Lung (tissue), 12 donors: Measurements from ENCODE around the gene FIGNL1. TPM values are rescaled to one million over a fixed set of nuclear protein-coding genes. Genes with fewer than 3 reads are reported as not detected.

ENCODE experiments used
- ATAC-seq: fragments of 200-7000 bp; cut with Tn5 transposase; one replicate; pipeline ENCODE4 v1.9.1; 2020; ENCODE audit warnings: moderate number of reproducible peaks; ENCODE audit not compliant: insufficient read depth, low FRiP score
- DNase-seq, 3 donors: peaks; one replicate each; pipeline ENCODE4 v3.0.0-alpha.2; 2013 to 2017
- H3K27ac ChIP-seq, 2 donors: one replicate each; pipeline ENCODE4 v1.5.1; 2013; ENCODE audit warnings: mild to moderate bottlenecking in 2 of 2, moderate library complexity in 2 of 2, control low read depth in 1 of 2, inconsistent platforms in 1 of 2, low read depth in 1 of 2, low read length in 1 of 2
- H3K27me3 ChIP-seq, 3 donors: one replicate each; pipeline ENCODE4 v1.5.1; 2013; ENCODE audit warnings: low read length in 2 of 3; ENCODE audit not compliant: control insufficient read depth in 3 of 3, insufficient read depth in 3 of 3
- H3K36me3 ChIP-seq, 4 donors: one replicate each; pipeline ENCODE4 v1.5.1; 2013; ENCODE audit warnings: low read length in 4 of 4, mild to moderate bottlenecking in 1 of 4, moderate library complexity in 1 of 4; ENCODE audit not compliant: control insufficient read depth in 4 of 4, insufficient read depth in 4 of 4
- H3K4me1 ChIP-seq, 5 donors: one replicate each; pipeline ENCODE4 v1.5.1; 2013; ENCODE audit warnings: low read length in 5 of 5, mild to moderate bottlenecking in 2 of 5, moderate library complexity in 1 of 5; ENCODE audit not compliant: control insufficient read depth in 5 of 5, insufficient read depth in 5 of 5
- H3K4me3 ChIP-seq: one replicate; pipeline ENCODE4 v1.5.1; 2013; ENCODE audit warnings: mild to moderate bottlenecking, control low read depth, moderate library complexity
- H3K9ac ChIP-seq, 2 donors: one replicate each; pipeline ENCODE4 v1.5.1; 2013; ENCODE audit warnings: low read length in 2 of 2, control low read depth in 1 of 2; ENCODE audit not compliant: insufficient read depth in 1 of 2
- H3K9me3 ChIP-seq, 4 donors: one replicate each; pipeline ENCODE4 v1.5.1; 2013; ENCODE audit warnings: low read length in 3 of 4, mild to moderate bottlenecking in 1 of 4, moderate library complexity in 1 of 4; ENCODE audit not compliant: control insufficient read depth in 4 of 4, insufficient read depth in 3 of 4
- whole genome bisulfite sequencing, 2 donors: extraction: QIAGEN DNeasy Blood & Tissue Kit; methylation state at CpG; one replicate each; pipeline ENCODE4 v1.1.7; 2013; 5-methylcytosine and 5-hydroxymethylcytosine counted together
- polyA plus RNA-seq, 2 donors: library from polyadenylated mRNA; stranded (reverse); fragments of 200-250 nt; gene quantifications; one replicate each; pipeline ENCODE4 v1.2.1, GENCODE V29; 2013
- total RNA-seq, 2 donors: library from RNA; depleted of rRNA in 1 of 2; stranded (reverse); fragments of >200 nt in 1 of 2; gene quantifications; one replicate each; pipeline ENCODE4 v1.2.1, GENCODE V29; 2014 to 2021
- TF ChIP-seq, protein P1 (sequence below): IDR thresholded peaks from 2 replicates; pipeline ENCODE4 v1.5.1; 2012; ENCODE audit warnings: mild to moderate bottlenecking; ENCODE audit errors: control extremely low read depth, extremely low read depth
- donor health status: control.
- donor health status: control.
- donor health status: Bipolar disorder and iron deficiency.
- donor health status: healthy.
- donor health status: DM: yes; HTN: yes; CAD: no.

Gene FIGNL1
- total and polyA plus RNA-seq, 4 donors = 3.0 to 17.0 (median 6.2) TPM

DNA sequence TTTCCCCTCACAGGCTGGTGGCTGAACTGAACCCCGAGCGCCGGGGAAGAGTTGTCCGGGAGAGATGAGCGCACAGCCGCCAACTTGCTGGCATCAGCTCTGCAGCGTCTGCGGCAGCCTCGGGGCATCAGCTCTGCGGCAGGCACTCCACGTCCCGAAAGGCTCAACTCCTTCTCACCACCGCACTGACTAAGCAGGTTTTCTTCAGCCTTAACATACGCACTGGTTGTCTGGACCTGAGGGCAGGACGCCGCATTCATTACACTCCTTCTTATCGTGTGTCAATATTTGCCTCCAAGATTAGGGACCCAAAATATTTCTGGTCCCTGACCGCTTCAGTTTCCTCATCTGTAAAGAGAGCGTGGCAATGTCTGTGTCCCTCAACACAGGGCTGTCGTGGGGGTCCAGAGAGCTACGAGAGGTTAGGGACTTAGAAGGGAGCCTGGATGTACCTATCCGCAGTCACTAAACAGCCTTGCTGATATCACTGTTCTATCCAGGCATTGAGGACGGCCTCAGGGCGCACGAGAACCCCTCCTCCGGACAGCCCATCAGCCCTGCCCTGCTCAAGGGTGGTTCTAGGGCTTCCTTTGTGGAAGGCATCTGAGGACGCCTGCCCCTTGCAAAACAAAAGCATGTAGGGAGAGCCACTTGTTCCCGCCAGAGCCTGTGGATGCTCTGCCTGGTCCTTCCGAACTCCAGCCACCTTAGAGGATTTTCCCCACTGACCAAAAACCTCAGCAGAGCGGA lies 42.8 kb upstream of the FIGNL1 start:
- Histone ChIP-seq H3K9me3 (no peaks in the 10 kb centered on the region), H3K27me3 (no peaks in the 10 kb centered on the region), H3K4me1 (peaks cover 0 to 13% (median 4%) of the 10 kb centered on the region in 5 donors), H3K4me3 (no peak overlapping the region), H3K36me3 (no peaks in the 10 kb centered on the region), H3K27ac (no peak overlapping the region), H3K9ac (no peak overlapping the region)
- no peak for ATAC-seq
- no peak for DNase-seq
- TF ChIP-seq, protein P1, sequence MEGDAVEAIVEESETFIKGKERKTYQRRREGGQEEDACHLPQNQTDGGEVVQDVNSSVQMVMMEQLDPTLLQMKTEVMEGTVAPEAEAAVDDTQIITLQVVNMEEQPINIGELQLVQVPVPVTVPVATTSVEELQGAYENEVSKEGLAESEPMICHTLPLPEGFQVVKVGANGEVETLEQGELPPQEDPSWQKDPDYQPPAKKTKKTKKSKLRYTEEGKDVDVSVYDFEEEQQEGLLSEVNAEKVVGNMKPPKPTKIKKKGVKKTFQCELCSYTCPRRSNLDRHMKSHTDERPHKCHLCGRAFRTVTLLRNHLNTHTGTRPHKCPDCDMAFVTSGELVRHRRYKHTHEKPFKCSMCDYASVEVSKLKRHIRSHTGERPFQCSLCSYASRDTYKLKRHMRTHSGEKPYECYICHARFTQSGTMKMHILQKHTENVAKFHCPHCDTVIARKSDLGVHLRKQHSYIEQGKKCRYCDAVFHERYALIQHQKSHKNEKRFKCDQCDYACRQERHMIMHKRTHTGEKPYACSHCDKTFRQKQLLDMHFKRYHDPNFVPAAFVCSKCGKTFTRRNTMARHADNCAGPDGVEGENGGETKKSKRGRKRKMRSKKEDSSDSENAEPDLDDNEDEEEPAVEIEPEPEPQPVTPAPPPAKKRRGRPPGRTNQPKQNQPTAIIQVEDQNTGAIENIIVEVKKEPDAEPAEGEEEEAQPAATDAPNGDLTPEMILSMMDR = no peak
- 93 to 95% methylated on average over 30 of the region's 30 CpGs for WGBS, 2 donors

DNA sequence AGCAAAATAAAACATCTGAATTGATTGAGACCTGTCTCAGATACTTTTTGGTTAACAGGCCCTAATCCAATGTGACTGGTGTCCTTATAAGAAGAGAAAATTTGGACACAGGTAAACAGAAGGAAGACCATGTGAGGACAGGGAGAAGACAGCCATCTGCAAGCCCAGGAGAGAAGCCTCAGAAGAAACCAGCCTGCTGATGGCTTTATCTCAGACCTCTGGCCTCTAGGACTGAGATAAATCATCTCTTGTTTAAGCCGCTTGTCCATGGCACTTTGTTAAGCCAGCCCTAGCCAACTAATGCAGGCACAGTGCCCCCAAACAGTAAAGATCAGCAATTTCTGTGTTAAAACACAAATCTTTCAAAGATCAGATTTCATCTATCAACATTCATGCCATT lies 41.8 kb upstream of the FIGNL1 start:
- Histone ChIP-seq H3K27me3 (no peaks in the 10 kb centered on the region), H3K4me1 (peaks cover 0 to 3% (median 2%) of the 10 kb centered on the region in 5 donors), H3K27ac (no peak overlapping the region), H3K36me3 (no peaks in the 10 kb centered on the region), H3K9ac (no peak overlapping the region), H3K9me3 (no peaks in the 10 kb centered on the region), H3K4me3 (no peak overlapping the region)
- ATAC-seq (no peak), DNase-seq (no peak)
- TF ChIP-seq, protein P1 = no peak
- WGBS, 2 donors = 91 to 96% methylated on average over 1 of the region's 1 CpG

DNA sequence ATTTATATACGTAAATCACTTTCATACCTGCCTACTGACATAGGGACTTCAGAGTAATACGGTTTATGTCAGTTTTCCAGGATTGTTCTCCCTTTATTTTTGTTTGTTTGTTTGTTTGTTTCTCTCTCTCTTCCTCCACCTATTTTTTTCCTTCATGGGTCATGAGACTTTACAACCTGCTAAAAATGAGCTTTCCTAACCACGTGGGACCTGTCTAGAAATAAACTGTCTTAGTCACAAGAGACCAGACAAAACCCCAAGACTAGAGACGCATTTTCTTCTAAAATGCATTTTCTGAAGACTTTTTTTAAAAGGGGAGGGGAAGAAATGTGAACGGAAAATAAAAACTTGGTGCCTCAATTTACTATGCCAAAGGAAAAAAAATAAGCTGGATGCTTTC lies 41.1 kb upstream of the FIGNL1 start:
- no peak for DNase-seq
- no peak overlapping the region for H3K27ac ChIP-seq
- peaks cover 0 to 2% (median 0%) of the 10 kb centered on the region in 5 donors for H3K4me1 ChIP-seq
- no peaks in the 10 kb centered on the region for H3K27me3 ChIP-seq
- H3K9ac ChIP-seq = no peak overlapping the region
- no peak overlapping the region for H3K4me3 ChIP-seq
- 73 to 81% methylated on average over 5 of the region's 5 CpGs for WGBS, 2 donors
- ATAC-seq = no peak
- no peaks in the 10 kb centered on the region for H3K9me3 ChIP-seq
- TF ChIP-seq, protein P1 = no peak
- no peaks in the 10 kb centered on the region for H3K36me3 ChIP-seq

DNA sequence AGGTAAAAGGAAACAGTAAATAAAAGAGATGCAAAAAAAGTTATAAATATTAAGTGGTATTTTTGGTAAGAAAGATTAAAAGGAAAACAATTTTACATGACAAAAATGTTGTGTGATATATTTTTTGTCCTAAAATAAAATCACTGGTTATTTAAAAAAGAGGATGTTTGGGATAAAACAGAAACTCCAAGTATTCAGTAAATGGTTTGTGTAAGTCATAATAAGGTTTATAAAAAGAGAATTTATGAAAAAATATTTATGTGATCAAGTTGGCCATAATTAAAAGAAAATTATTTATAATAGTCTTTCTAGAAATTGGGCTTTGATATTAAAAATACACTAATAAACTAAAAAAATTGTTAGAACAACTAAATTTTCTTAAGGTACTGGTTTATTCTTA lies 38.2 kb upstream of the FIGNL1 start:
- no peak for ATAC-seq
- H3K4me3 ChIP-seq = no peak overlapping the region
- TF ChIP-seq, protein P1 = no peak

More for the DNA sequence above, 38.2 kb upstream of the FIGNL1 start:
- Histone ChIP-seq H3K4me1 (no peaks in the 10 kb centered on the region), H3K27ac (no peak overlapping the region), H3K9me3 (no peaks in the 10 kb centered on the region), H3K27me3 (no peaks in the 10 kb centered on the region), H3K36me3 (no peaks in the 10 kb centered on the region), H3K9ac (no peak overlapping the region)
- no peak for DNase-seq
